ENCODE measurements around the gene PARP1.

DNA sequence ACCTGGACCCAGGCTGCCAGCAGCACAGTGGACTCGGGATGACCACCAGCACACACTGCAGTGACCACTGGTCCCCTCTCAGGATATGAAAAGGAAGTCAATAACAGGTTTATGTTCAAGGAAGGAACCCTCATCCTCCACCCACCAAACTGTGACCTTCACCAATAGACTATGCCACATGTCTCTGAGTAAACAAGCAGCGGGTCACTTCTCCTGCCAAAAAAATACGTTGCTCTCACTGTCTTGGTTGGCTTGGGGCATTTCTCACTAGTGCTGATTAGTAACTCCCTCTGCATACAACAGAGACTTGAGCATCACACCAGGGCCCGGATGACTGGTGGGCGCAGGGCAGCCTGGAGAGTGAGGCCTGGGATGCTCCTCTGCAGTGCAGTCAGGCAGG is 25.9 kb downstream of the PARP1 start:
- TF ChIP-seq, protein P1, sequence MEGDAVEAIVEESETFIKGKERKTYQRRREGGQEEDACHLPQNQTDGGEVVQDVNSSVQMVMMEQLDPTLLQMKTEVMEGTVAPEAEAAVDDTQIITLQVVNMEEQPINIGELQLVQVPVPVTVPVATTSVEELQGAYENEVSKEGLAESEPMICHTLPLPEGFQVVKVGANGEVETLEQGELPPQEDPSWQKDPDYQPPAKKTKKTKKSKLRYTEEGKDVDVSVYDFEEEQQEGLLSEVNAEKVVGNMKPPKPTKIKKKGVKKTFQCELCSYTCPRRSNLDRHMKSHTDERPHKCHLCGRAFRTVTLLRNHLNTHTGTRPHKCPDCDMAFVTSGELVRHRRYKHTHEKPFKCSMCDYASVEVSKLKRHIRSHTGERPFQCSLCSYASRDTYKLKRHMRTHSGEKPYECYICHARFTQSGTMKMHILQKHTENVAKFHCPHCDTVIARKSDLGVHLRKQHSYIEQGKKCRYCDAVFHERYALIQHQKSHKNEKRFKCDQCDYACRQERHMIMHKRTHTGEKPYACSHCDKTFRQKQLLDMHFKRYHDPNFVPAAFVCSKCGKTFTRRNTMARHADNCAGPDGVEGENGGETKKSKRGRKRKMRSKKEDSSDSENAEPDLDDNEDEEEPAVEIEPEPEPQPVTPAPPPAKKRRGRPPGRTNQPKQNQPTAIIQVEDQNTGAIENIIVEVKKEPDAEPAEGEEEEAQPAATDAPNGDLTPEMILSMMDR (IDR thresholded peaks at IDR 0.05; ENCODE audit: low read depth, low read length, missing input control), result no peak
- TF ChIP-seq SP1 (IDR thresholded peaks at IDR 0.05) (no peak), TAF1 (conservative IDR thresholded peaks at IDR 0.05) (no peak), FOXA1 (IDR thresholded peaks at IDR 0.05) (no peak), RAD21 (IDR thresholded peaks at IDR 0.05) (no peak), EGR1 (IDR thresholded peaks at IDR 0.05; ENCODE audit: low read depth in 2 of 2) (no peak), YY1 (IDR thresholded peaks at IDR 0.05) (no peak)
- TF ChIP-seq, protein P2, sequence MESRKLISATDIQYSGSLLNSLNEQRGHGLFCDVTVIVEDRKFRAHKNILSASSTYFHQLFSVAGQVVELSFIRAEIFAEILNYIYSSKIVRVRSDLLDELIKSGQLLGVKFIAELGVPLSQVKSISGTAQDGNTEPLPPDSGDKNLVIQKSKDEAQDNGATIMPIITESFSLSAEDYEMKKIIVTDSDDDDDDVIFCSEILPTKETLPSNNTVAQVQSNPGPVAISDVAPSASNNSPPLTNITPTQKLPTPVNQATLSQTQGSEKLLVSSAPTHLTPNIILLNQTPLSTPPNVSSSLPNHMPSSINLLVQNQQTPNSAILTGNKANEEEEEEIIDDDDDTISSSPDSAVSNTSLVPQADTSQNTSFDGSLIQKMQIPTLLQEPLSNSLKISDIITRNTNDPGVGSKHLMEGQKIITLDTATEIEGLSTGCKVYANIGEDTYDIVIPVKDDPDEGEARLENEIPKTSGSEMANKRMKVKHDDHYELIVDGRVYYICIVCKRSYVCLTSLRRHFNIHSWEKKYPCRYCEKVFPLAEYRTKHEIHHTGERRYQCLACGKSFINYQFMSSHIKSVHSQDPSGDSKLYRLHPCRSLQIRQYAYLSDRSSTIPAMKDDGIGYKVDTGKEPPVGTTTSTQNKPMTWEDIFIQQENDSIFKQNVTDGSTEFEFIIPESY (IDR thresholded peaks at IDR 0.05), result no peak
- TF ChIP-seq, protein P3, sequence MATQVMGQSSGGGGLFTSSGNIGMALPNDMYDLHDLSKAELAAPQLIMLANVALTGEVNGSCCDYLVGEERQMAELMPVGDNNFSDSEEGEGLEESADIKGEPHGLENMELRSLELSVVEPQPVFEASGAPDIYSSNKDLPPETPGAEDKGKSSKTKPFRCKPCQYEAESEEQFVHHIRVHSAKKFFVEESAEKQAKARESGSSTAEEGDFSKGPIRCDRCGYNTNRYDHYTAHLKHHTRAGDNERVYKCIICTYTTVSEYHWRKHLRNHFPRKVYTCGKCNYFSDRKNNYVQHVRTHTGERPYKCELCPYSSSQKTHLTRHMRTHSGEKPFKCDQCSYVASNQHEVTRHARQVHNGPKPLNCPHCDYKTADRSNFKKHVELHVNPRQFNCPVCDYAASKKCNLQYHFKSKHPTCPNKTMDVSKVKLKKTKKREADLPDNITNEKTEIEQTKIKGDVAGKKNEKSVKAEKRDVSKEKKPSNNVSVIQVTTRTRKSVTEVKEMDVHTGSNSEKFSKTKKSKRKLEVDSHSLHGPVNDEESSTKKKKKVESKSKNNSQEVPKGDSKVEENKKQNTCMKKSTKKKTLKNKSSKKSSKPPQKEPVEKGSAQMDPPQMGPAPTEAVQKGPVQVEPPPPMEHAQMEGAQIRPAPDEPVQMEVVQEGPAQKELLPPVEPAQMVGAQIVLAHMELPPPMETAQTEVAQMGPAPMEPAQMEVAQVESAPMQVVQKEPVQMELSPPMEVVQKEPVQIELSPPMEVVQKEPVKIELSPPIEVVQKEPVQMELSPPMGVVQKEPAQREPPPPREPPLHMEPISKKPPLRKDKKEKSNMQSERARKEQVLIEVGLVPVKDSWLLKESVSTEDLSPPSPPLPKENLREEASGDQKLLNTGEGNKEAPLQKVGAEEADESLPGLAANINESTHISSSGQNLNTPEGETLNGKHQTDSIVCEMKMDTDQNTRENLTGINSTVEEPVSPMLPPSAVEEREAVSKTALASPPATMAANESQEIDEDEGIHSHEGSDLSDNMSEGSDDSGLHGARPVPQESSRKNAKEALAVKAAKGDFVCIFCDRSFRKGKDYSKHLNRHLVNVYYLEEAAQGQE (IDR thresholded peaks at IDR 0.05), result no peak
- TF ChIP-seq, protein P4, sequence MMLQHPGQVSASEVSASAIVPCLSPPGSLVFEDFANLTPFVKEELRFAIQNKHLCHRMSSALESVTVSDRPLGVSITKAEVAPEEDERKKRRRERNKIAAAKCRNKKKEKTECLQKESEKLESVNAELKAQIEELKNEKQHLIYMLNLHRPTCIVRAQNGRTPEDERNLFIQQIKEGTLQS (IDR thresholded peaks at IDR 0.05), result no peak

Measured in liver (tissue), 3 donors.